KBM-7 (cell line): ENCODE measurements around the gene GLG1.
"Not testable (repeated sequence)": the region's sequence is repeated elsewhere in the genome, so short reads cannot be mapped to it uniquely, and the experiment has no call there.

Source experiments
- DNase-seq: peaks from one replicate; pipeline ENCODE4 v3.0.0-alpha.2; 2015
- in situ Hi-C: fragments of 300-500 bp; cut with MboI; formaldehyde crosslinking; loops from 2 replicates; pipeline ENCODE4 v1.14.3; 2020; ENCODE audit warnings: low sequenced_read_pairs, low pct_unique_long_range_greater_than_20kb, mixed read lengths

GLG1 gene

GRCh38 chr16:74556375-74556922 lies 50.5 kb downstream of the GLG1 start:
- in situ Hi-C loops: no loop called here
- DNase-seq: no peak

- in situ Hi-C loops, DNase-seq: not testable (repeated sequence)
Measured at GRCh38 chr16:74552357-74552756, 54.6 kb downstream of the GLG1 start.

GRCh38 chr16:74550227-74551019 lies 56.5 kb downstream of the GLG1 start:
- in situ Hi-C loops, DNase-seq: not testable (repeated sequence)

GRCh38 chr16:74546112-74546511 lies 60.8 kb downstream of the GLG1 start:
- DNase-seq, in situ Hi-C loops: not testable (repeated sequence)

GRCh38 chr16:74542911-74543578 lies 63.9 kb downstream of the GLG1 start:
- in situ Hi-C loops, DNase-seq: not testable (repeated sequence)

- DNase-seq, in situ Hi-C loops: not testable (repeated sequence)
Measured at GRCh38 chr16:74540663-74541062, 66.3 kb downstream of the GLG1 start.

GRCh38 chr16:74538801-74539200 lies 68.1 kb downstream of the GLG1 start:
- in situ Hi-C loops, DNase-seq: not testable (repeated sequence)

- in situ Hi-C loops, DNase-seq: not testable (repeated sequence)
Measured at GRCh38 chr16:74537746-74538145, 69.2 kb downstream of the GLG1 start.

- in situ Hi-C loops, DNase-seq: not testable (repeated sequence)
Measured at GRCh38 chr16:74534650-74535049, 72.3 kb downstream of the GLG1 start.

- DNase-seq: no peak
- in situ Hi-C loops: no loop called here
Measured at GRCh38 chr16:74524926-74525325, 82.0 kb downstream of the GLG1 start.

GRCh38 chr16:74524117-74524516 lies 82.8 kb downstream of the GLG1 start:
- DNase-seq: no peak
- in situ Hi-C loops: no loop called here

- in situ Hi-C loops, DNase-seq: not testable (repeated sequence)
Measured at GRCh38 chr16:74523706-74524105, 83.2 kb downstream of the GLG1 start.

GRCh38 chr16:74522160-74522559 lies 84.8 kb downstream of the GLG1 start:
- DNase-seq: no peak
- in situ Hi-C loops: no loop called here

GRCh38 chr16:74521691-74522090 lies 85.2 kb downstream of the GLG1 start:
- no peak for DNase-seq
- in situ Hi-C loops: no loop called here

GRCh38 chr16:74518934-74519333 lies 88.0 kb downstream of the GLG1 start:
- in situ Hi-C loops, DNase-seq: not testable (repeated sequence)

GRCh38 chr16:74511961-74512360 lies 95.0 kb downstream of the GLG1 start:
- in situ Hi-C loops: no loop called here
- DNase-seq: no peak

GRCh38 chr16:74505011-74505410 lies 101.9 kb downstream of the GLG1 start:
- in situ Hi-C loops: no loop called here
- DNase-seq: no peak

- DNase-seq: no peak
- in situ Hi-C loops: no loop called here
Measured at GRCh38 chr16:74503412-74503811, 103.5 kb downstream of the GLG1 start.

- no peak for DNase-seq
- in situ Hi-C loops: no loop called here
Measured at GRCh38 chr16:74501484-74502478, 105.1 kb downstream of the GLG1 start.
